Measurements from ENCODE around the gene MRPL37. TPM values are rescaled to one million over a fixed set of nuclear protein-coding genes. Genes with fewer than 3 reads are reported as not detected.

The MRPL37 gene
- total and polyA plus RNA-seq, 12 donors, result 33.0 to 97.4 (median 88.7) TPM

- Histone ChIP-seq H3K4me3 (peak overlapping the region in 5 of 10 donors; percentile 13 to 25 (median 21)), H3K36me3 (peaks cover 0 to 57% (median 36%) of the 10 kb centered on the region in 9 donors), H3K27ac (peak overlapping the region in 9 of 10 donors; percentile 9 to 71 (median 59)), H3K4me1 (peaks cover 6 to 39% (median 28%) of the 10 kb centered on the region in 9 donors), H3K9me3 (no peaks in the 10 kb centered on the region), H3K27me3 (no peaks in the 10 kb centered on the region)
- intact Hi-C loops (cut with DNase I), result loop anchor here in 1 of 10 donors (5.0 kb wide), 1 partner anchor 142 kb away; no protein-coding TSS in a partner anchor
- WGBS, 2 donors, result 31 to 42% methylated on average over 18 of the region's 18 CpGs
- DNase-seq (peak; percentile 68 to 69), ATAC-seq (peak; percentile 62 to 84 (median 77))
- TF ChIP-seq CTCF (IDR thresholded peaks at IDR 0.05), result no peak
Observed at GRCh38 chr1:54220004-54220811, 20.2 kb downstream of the MRPL37 start.

- TF ChIP-seq CTCF (IDR thresholded peaks at IDR 0.05), result no peak
- ATAC-seq (no peak), DNase-seq (no peak)
- intact Hi-C loops (cut with DNase I), result loop anchor here in 1 of 10 donors (5.0 kb wide), 1 partner anchor 141 kb away; no protein-coding TSS in a partner anchor
- 91 to 93% methylated on average over 12 of the region's 12 CpGs for WGBS, 2 donors
- Histone ChIP-seq H3K27me3 (no peaks in the 10 kb centered on the region), H3K27ac (peak overlapping the region in 6 of 10 donors; percentile 46 to 71 (median 62)), H3K4me1 (peaks cover 6 to 39% (median 28%) of the 10 kb centered on the region in 9 donors), H3K36me3 (peaks cover 0 to 57% (median 26%) of the 10 kb centered on the region in 9 donors), H3K4me3 (no peak overlapping the region), H3K9me3 (no peaks in the 10 kb centered on the region)
Observed at GRCh38 chr1:54221113-54221834, 21.3 kb downstream of the MRPL37 start.

DNA sequence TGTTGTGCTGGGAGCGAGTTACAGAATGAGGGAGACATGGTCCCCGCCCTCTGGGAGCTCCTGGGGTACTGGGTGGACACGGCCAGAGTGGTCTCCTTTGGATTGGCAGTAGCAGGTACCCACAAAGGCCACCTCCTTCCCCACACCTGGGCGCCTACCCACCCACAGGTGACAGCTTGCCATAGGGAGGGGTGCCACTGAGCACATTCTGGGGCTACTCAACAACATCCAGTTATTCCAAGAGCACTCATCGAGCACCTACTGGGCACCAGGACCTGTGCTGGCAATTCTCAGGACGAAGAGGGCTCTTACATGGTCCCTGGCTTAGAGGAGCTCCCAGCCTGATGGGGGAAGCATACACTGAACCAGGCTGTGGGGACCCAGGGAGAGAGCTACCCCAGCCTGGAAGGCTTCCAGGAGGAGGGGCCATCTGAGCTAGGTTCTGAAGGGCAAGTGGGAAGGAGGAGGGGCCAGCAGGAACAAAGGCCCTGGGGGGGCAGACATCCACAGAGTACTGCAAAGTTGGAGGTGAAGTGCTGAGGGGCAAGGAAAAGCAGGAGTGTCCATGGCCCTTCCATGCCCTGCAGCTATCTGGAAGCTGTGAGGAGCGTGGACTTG lies 22.0 kb downstream of the MRPL37 start:
- WGBS, 2 donors, result 95 to 96% methylated on average over 7 of the region's 7 CpGs
- H3K9me3 ChIP-seq, result no peaks in the 10 kb centered on the region
- H3K4me1 ChIP-seq, result peaks cover 6 to 39% (median 28%) of the 10 kb centered on the region in 9 donors
- H3K4me3 ChIP-seq, result no peak overlapping the region
- DNase-seq (no peak), ATAC-seq (no peak)
- TF ChIP-seq CTCF (IDR thresholded peaks at IDR 0.05), result no peak
- no peak overlapping the region for H3K27ac ChIP-seq
- intact Hi-C loops (cut with DNase I), result loop anchor here in 1 of 10 donors (5.0 kb wide), 1 partner anchor 140 kb away; no protein-coding TSS in a partner anchor
- peaks cover 0 to 57% (median 19%) of the 10 kb centered on the region in 9 donors for H3K36me3 ChIP-seq
- no peaks in the 10 kb centered on the region for H3K27me3 ChIP-seq

GRCh38 chr1:54222711-54223110 lies 22.7 kb downstream of the MRPL37 start:
- Histone ChIP-seq H3K4me1 (peaks cover 6 to 39% (median 28%) of the 10 kb centered on the region in 9 donors), H3K4me3 (no peak overlapping the region), H3K9me3 (no peaks in the 10 kb centered on the region), H3K27me3 (no peaks in the 10 kb centered on the region), H3K27ac (no peak overlapping the region), H3K36me3 (peaks cover 0 to 56% (median 12%) of the 10 kb centered on the region in 9 donors)
- no peak for TF ChIP-seq CTCF (IDR thresholded peaks at IDR 0.05)
- intact Hi-C loops (cut with DNase I), result loop anchor here in 1 of 10 donors (5.0 kb wide), 1 partner anchor 140 kb away; no protein-coding TSS in a partner anchor
- WGBS, 2 donors, result 70 to 73% methylated on average over 6 of the region's 6 CpGs
- DNase-seq (no peak), ATAC-seq (no peak)

Data from heart right ventricle (tissue), 16 donors.